A549 (cell line): Measurements from ENCODE around the gene GALT. TPM values are rescaled to one million over a fixed set of nuclear protein-coding genes. Genes with fewer than 3 reads are reported as not detected.
A peak's percentile ranks its signal among the peaks of the same experiment; 100 is the strongest.

Experiments
- ATAC-seq, 2 experiments: fragments of 200-7000 bp in 1 of 2; fragments of >200 bp in 1 of 2; cut with Nextera tagmentation in 1 of 2; cut with Tn5 transposase in 1 of 2; 3 replicates each; pipeline versions ENCODE4 v1.8.0 to v1.9.1; 2018 to 2020; ENCODE audit warnings: mild to moderate bottlenecking in 1 of 2, moderate library complexity in 1 of 2
- CTCF ChIA-PET: fragments of 300-600 bp; sonication (Branson Sonifier 250); formaldehyde crosslinking; extraction: SDS; loops from one replicate; lab custom pipeline; 2021; ENCODE audit warnings: antibody characterized with exemption, inconsistent platforms; lab: Yijun Ruan, JAX
- POLR2A ChIA-PET: fragments of 350-600 bp; formaldehyde crosslinking; extraction: SDS; loops from one replicate; lab custom pipeline; 2021; ENCODE audit warnings: antibody characterized with exemption, inconsistent platforms; lab: Yijun Ruan, JAX
- DNase-seq, 2 experiments: peaks; one replicate each; pipeline versions ENCODE4 v3.0.0 to v3.0.0-alpha.2; 2011 to 2016; ENCODE audit warnings: low read depth in 1 of 2, low spot score in 1 of 2
- FAIRE-seq: peaks from 2 replicates; lab custom pipeline; 2011; peaks lifted over from hg19 to GRCh38; lab: Jason Lieb, UNC
- H3K27ac ChIP-seq, 2 experiments: fragments of >200 bp; sonication (Bioruptor Twin); formaldehyde crosslinking; 3 replicates each; pipeline ENCODE4 v1.5.1; 2016 to 2017
- H3K4me1 ChIP-seq: fragments of >200 bp; sonication (Bioruptor Twin); formaldehyde crosslinking; 3 replicates; pipeline ENCODE4 v1.6.1; 2016
- H3K4me2 ChIP-seq: fragments of >200 bp; sonication (Bioruptor Twin); formaldehyde crosslinking; 3 replicates; pipeline ENCODE4 v1.6.1; 2016
- H3K4me3 ChIP-seq: fragments of >200 bp; sonication (Bioruptor Twin); formaldehyde crosslinking; 3 replicates; pipeline ENCODE4 v1.5.1; 2016
- H3K9me3 ChIP-seq: fragments of >200 bp; sonication (Bioruptor Twin); formaldehyde crosslinking; 3 replicates; pipeline ENCODE4 v1.6.1; 2016
- ATOH8 ChIP-seq: fragments of 250-450 bp; sonication (Bioruptor Pico); IDR thresholded peaks from 2 replicates; pipeline ENCODE4 v1.5.0; 2020; ENCODE audit warnings: low read depth, mild to moderate bottlenecking, moderate library complexity
- BCL3 ChIP-seq: fragments of >200 bp; sonication (Bioruptor Twin); formaldehyde crosslinking; IDR thresholded peaks from 3 replicates; pipeline ENCODE4 v1.6.1; 2016
- BHLHE40 ChIP-seq: IDR thresholded peaks from 2 replicates; pipeline ENCODE4 v1.6.1; 2012; ENCODE audit warnings: low read depth, low read length, inconsistent platforms
- CBX2 ChIP-seq: fragments of 200-600 bp; sonication (generic); IDR thresholded peaks from 2 replicates; pipeline ENCODE4 v1.6.1; 2016; ENCODE audit warnings: low read depth, mild to moderate bottlenecking, borderline replicate concordance
- ESRRA ChIP-seq: fragments of 150-350 bp; IDR thresholded peaks from 2 replicates; pipeline ENCODE4 v1.6.1; 2014; ENCODE audit warnings: mild to moderate bottlenecking, low read length, borderline replicate concordance
- NFE2L2 ChIP-seq: fragments of 150-350 bp; conservative IDR thresholded peaks from 2 replicates; pipeline ENCODE4 v1.6.1; 2014; ENCODE audit warnings: low read length
- NPAS2 ChIP-seq: fragments of 250-450 bp; sonication (Bioruptor Pico); IDR thresholded peaks from 2 replicates; pipeline ENCODE4 v1.8.0; 2022; ENCODE audit warnings: mild to moderate bottlenecking, moderate library complexity, borderline replicate concordance
- NR3C1 ChIP-seq: fragments of >200 bp; sonication (Bioruptor Twin); formaldehyde crosslinking; IDR thresholded peaks from 3 replicates; pipeline ENCODE4 v1.6.1; 2017
- RAD21 ChIP-seq, 2 experiments: fragments of >200 bp in 1 of 2; sonication (Bioruptor Twin) in 1 of 2; formaldehyde crosslinking in 1 of 2; IDR thresholded peaks in 1 of 2; conservative IDR thresholded peaks in 1 of 2; 2 replicates in 1 of 2; 3 replicates in 1 of 2; pipeline ENCODE4 v1.6.1; 2012 to 2018; ENCODE audit warnings: inconsistent platforms in 1 of 2
- RCOR1 ChIP-seq: fragments of 150-350 bp; IDR thresholded peaks from 2 replicates; pipeline ENCODE4 v1.6.1; 2014; ENCODE audit warnings: antibody characterized with exemption, low read length, low read depth
- SMC3 ChIP-seq: fragments of >200 bp; sonication (Bioruptor Twin); formaldehyde crosslinking; IDR thresholded peaks from 3 replicates; pipeline ENCODE4 v1.6.1; 2018; ENCODE audit warnings: inconsistent platforms
- SREBF2 ChIP-seq: fragments of 450-650 bp; IDR thresholded peaks from 2 replicates; pipeline ENCODE4 v1.6.1; 2014; ENCODE audit warnings: mild to moderate bottlenecking, moderate library complexity
- ZC3H11A ChIP-seq: fragments of 450-650 bp; IDR thresholded peaks from 2 replicates; pipeline ENCODE4 v1.6.1; 2014; ENCODE audit warnings: antibody characterized with exemption, mild to moderate bottlenecking
- WGBS: methylation state at CpG from one replicate; pipeline ENCODE4 v1.1.6; 2017; ENCODE audit errors: missing lambda C conversion rate; 5-methylcytosine and 5-hydroxymethylcytosine counted together
- polyA plus RNA-seq, 4 experiments: library from polyadenylated mRNA; depleted of rRNA in 3 of 4; stranded (reverse); fragments of >200 nt; fragmentation: RNase III in 1 of 4; extraction: RNeasy Plus Mini Kit Qiagen cat#74134 plus additional on column Dnase treatment in 1 of 4; gene quantifications; 2 replicates in 3 of 4; 3 replicates in 1 of 4; pipeline ENCODE4 v1.2.3, GENCODE V29; 2011 to 2017
- TF ChIP-seq, protein P1 (sequence below): fragments of >200 bp; sonication (Bioruptor Twin); formaldehyde crosslinking; IDR thresholded peaks from 3 replicates; pipeline ENCODE4 v1.5.1; 2016

Gene GALT
- polyA plus RNA-seq, 2 of the 4 experiments (the other 2 are of a cell fraction) = 19.0 to 28.4 TPM

- 3% methylated on average over 3 of the region's 3 CpGs for WGBS
- DNase-seq = peak; percentile 69 to 85
- Histone ChIP-seq H3K4me1 (peaks cover 32% of the 10 kb centered on the region; the same call in 2 of the 3 replicates), H3K4me3 (no peak overlapping the region), H3K4me2 (no peak overlapping the region), H3K27ac (no peak overlapping the region), H3K9me3 (no peaks in the 10 kb centered on the region)
- FAIRE-seq = no peak
- peak; percentile 38 to 64; a peak in 5 of 6 replicates for ATAC-seq
- CTCF ChIA-PET = interaction anchor here (0.5 to 22.6 kb wide), 34 partner anchors 10 to 489 kb away, joined by 3 to 429 read pairs (median 6); partner anchors contain the start of genes CCL27, DCTN3, GALT and IL11RA
- POLR2A ChIA-PET = interaction anchor here (1.0 to 1.3 kb wide), 3 partner anchors 14 to 22 kb away, joined by 3 to 12 read pairs (median 4); partner anchors contain the start of genes DCTN3 and RPP25L
- TF ChIP-seq SMC3 (peak; percentile 45; the same call in 1 of the 3 replicates), NPAS2 (CRISPR knock-in tag) (no peak), NFE2L2 (no peak), RAD21 (conservative IDR thresholded peaks at IDR 0.05 in 1 of 2, IDR thresholded peaks at IDR 0.05 in 1 of 2) (peak; percentile 73 to 75)
- TF ChIP-seq, protein P1, sequence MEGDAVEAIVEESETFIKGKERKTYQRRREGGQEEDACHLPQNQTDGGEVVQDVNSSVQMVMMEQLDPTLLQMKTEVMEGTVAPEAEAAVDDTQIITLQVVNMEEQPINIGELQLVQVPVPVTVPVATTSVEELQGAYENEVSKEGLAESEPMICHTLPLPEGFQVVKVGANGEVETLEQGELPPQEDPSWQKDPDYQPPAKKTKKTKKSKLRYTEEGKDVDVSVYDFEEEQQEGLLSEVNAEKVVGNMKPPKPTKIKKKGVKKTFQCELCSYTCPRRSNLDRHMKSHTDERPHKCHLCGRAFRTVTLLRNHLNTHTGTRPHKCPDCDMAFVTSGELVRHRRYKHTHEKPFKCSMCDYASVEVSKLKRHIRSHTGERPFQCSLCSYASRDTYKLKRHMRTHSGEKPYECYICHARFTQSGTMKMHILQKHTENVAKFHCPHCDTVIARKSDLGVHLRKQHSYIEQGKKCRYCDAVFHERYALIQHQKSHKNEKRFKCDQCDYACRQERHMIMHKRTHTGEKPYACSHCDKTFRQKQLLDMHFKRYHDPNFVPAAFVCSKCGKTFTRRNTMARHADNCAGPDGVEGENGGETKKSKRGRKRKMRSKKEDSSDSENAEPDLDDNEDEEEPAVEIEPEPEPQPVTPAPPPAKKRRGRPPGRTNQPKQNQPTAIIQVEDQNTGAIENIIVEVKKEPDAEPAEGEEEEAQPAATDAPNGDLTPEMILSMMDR = peak; percentile 88
Observed at GRCh38 chr9:34633851-34634550, 12.5 kb upstream of the GALT start.

DNA sequence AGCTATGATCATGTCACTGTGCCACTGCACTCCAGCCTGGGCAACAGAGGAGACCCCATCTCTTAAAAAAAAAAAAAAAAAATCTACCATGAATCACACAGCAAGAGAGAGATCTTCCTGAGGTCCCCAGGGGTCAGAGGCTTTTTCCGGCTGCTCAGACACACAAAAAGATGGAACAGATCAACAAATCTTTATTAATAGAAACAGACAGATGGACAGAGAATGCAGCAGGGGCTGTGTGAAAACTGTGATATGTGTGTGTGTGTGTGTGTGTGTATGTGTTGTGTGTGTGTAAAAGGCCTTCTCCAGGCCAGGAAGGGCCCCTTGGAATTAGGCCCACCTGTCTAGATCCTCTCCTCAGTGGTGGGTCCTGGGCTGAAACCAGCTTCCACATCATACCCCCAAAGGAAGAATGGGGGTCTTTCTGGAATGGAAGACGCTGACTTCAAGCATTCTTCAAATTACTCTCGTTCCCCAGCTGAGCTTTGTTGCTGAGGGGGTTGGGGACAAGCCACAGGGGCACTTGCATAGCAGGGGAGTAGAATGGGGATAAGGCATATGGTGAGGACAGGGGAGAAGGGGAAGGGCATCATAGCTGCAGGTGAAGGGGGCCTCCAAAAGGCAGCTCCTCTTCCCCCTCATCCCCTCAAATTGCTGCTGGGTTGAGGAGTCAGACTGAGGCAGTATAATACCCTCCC lies 11.8 kb upstream of the GALT start:
- no peak for FAIRE-seq
- TF ChIP-seq, protein P1 = no peak
- TF ChIP-seq SREBF2 (no peak), ZC3H11A (no peak), CBX2 (no peak), NR3C1 (no peak), ESRRA (no peak), BCL3 (no peak), RCOR1 (no peak), ATOH8 (CRISPR knock-in tag) (no peak), BHLHE40 (no peak)
- H3K4me2 ChIP-seq = no peak overlapping the region
- H3K4me1 ChIP-seq = peaks cover 28% of the 10 kb centered on the region; the same call in 2 of the 3 replicates
- WGBS = 83% methylated on average over 3 of the region's 3 CpGs
- POLR2A ChIA-PET = interaction anchor here (1.2 kb wide), 1 partner anchor 22 kb away, joined by 3 read pairs; the partner anchor contains the start of gene RPP25L
- H3K27ac ChIP-seq = no peak overlapping the region
- CTCF ChIA-PET = interaction anchor here (0.5 to 22.6 kb wide), 35 partner anchors 9 to 489 kb away, joined by 3 to 429 read pairs (median 5); partner anchors contain the start of genes CCL27, DCTN3, GALT and IL11RA
- no peaks in the 10 kb centered on the region for H3K9me3 ChIP-seq
- no peak overlapping the region for H3K4me3 ChIP-seq
- no peak for ATAC-seq
- no peak for DNase-seq
